OCI-LY7 (cell line): ENCODE data around the gene ZFHX3.
"Not testable (repeated sequence)": the region's sequence is repeated elsewhere in the genome, so short reads cannot be mapped to it uniquely, and the experiment has no call there.

Experiments used
- EZH2phosphoT487 ChIP-seq: fragments of 200-600 bp; sonication (generic); IDR thresholded peaks from 2 replicates; pipeline ENCODE4 v1.6.1; 2018; ENCODE audit warnings: low read depth, borderline replicate concordance, mild to moderate bottlenecking, mixed run types, antibody characterized with exemption, low read length, moderate library complexity, mixed read lengths
- TF ChIP-seq, protein P1 (sequence below): fragments of 200-600 bp; sonication (generic); conservative IDR thresholded peaks from 2 replicates; pipeline ENCODE4 v1.5.1; 2014; ENCODE audit warnings: mild to moderate bottlenecking, antibody characterized with exemption, low read length, moderate library complexity, mixed read lengths

DNA sequence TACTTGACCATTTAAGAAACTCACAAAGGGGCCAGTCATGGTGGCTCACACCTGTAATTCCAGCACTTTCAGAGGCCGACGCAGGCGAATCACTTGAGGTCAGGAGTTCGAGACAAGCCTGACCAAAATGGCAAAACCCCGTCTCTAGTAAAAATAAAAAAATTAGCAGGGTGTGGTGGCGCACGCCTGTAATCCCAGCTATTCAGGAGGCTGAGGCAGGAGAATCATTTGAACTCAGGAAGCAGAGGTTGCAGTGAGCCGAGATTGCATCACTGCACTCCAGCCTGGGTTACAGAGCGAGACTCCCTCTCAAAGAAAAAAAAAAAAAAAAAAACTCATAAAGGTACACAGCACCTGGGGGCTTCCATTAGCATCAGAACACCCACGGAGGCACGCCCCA, 38.2 kb downstream of the ZFHX3 start:
- TF ChIP-seq, protein P1, sequence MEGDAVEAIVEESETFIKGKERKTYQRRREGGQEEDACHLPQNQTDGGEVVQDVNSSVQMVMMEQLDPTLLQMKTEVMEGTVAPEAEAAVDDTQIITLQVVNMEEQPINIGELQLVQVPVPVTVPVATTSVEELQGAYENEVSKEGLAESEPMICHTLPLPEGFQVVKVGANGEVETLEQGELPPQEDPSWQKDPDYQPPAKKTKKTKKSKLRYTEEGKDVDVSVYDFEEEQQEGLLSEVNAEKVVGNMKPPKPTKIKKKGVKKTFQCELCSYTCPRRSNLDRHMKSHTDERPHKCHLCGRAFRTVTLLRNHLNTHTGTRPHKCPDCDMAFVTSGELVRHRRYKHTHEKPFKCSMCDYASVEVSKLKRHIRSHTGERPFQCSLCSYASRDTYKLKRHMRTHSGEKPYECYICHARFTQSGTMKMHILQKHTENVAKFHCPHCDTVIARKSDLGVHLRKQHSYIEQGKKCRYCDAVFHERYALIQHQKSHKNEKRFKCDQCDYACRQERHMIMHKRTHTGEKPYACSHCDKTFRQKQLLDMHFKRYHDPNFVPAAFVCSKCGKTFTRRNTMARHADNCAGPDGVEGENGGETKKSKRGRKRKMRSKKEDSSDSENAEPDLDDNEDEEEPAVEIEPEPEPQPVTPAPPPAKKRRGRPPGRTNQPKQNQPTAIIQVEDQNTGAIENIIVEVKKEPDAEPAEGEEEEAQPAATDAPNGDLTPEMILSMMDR, result not testable (repeated sequence)
- not testable (repeated sequence) for TF ChIP-seq EZH2phosphoT487
